Gastroesophageal sphincter (tissue), 4 donors: ENCODE measurements around the gene EHMT2. TPM values are rescaled to one million over a fixed set of nuclear protein-coding genes. Genes with fewer than 3 reads are reported as not detected.

Experiments used
- ATAC-seq: fragments of 150-250 bp; one replicate; pipeline ENCODE4 v1.9.1; 2016; ENCODE audit warnings: mild to moderate bottlenecking, moderate library complexity
- H3K27ac ChIP-seq, 4 donors: fragments of 200-600 bp; sonication (generic) in 3 of 4; 1 replicate in 3 of 4; 2 replicates in 1 of 4; pipeline ENCODE4 v1.5.1; 2016 to 2019
- H3K27me3 ChIP-seq: fragments of 200-600 bp; sonication (generic); one replicate; pipeline ENCODE4 v1.5.1; 2019
- H3K36me3 ChIP-seq, 2 donors: fragments of 200-600 bp; sonication (generic); one replicate each; pipeline ENCODE4 v1.5.1; 2019; ENCODE audit warnings: control low read depth in 1 of 2
- H3K4me1 ChIP-seq, 3 donors: fragments of 200-600 bp; sonication (generic); 1 replicate in 2 of 3; 2 replicates in 1 of 3; pipeline ENCODE4 v1.5.1; 2016 to 2019; ENCODE audit warnings: control low read depth in 2 of 3
- H3K4me3 ChIP-seq, 2 donors: fragments of 200-600 bp; sonication (generic); one replicate each; pipeline ENCODE4 v1.5.1; 2019; ENCODE audit warnings: mild to moderate bottlenecking in 1 of 2, moderate library complexity in 1 of 2
- H3K9me3 ChIP-seq, 3 donors: fragments of 200-600 bp; sonication (generic); one replicate each; pipeline ENCODE4 v1.5.1; 2017 to 2019; ENCODE audit warnings: control low read depth in 2 of 3
- CTCF ChIP-seq, 4 experiments: fragments of 200-600 bp in 2 of 4; fragments of 450-650 bp in 2 of 4; sonication (generic) in 1 of 4; IDR thresholded peaks; one replicate each; pipeline ENCODE4 v1.5.1; 2017 to 2019; ENCODE audit warnings: antibody characterized with exemption in 4 of 4, mild to moderate bottlenecking in 2 of 4, moderate library complexity in 2 of 4
- EP300 ChIP-seq: sonication (generic); formaldehyde crosslinking; IDR thresholded peaks from one replicate; pipeline ENCODE4 v1.6.1; 2017; ENCODE audit warnings: antibody characterized with exemption, mild to moderate bottlenecking
- POLR2A ChIP-seq, 2 donors: fragments of 450-650 bp; IDR thresholded peaks; one replicate each; pipeline ENCODE4 v1.6.1; 2017; ENCODE audit warnings: antibody characterized with exemption in 2 of 2, mild to moderate bottlenecking in 2 of 2, moderate library complexity in 1 of 2
- POLR2AphosphoS5 ChIP-seq: sonication (generic); formaldehyde crosslinking; IDR thresholded peaks from one replicate; pipeline ENCODE4 v1.6.1; 2017; ENCODE audit warnings: antibody characterized with exemption
- WGBS, 2 donors: methylation state at CpG; one replicate each; pipeline ENCODE4 v1.1.5; 2018; ENCODE audit warnings: low coverage in 1 of 2; 5-methylcytosine and 5-hydroxymethylcytosine counted together
- total RNA-seq, 4 donors: library from RNA; depleted of rRNA; stranded (reverse); fragments of >200 nt; gene quantifications; one replicate each; pipeline ENCODE4 v1.1.0, GENCODE V29; 2016

The EHMT2 gene
- total RNA-seq, 4 donors from 2014 or later = 29.5 to 43.4 (median 35.5) TPM

GRCh38 chr6:31899882-31900722, 2.6 kb upstream of the EHMT2 start:
- 80% methylated on average over 4 of the region's 49 CpGs; no CpG with 5 or more reads in 1 of the 2 donors for WGBS, 2 donors
- H3K4me1 ChIP-seq = peaks cover 3 to 70% (median 14%) of the 10 kb centered on the region in 3 donors
- H3K27me3 ChIP-seq = no peaks in the 10 kb centered on the region
- peaks cover 0 to 15% of the 10 kb centered on the region in 2 donors for H3K36me3 ChIP-seq
- no peaks in the 10 kb centered on the region for H3K9me3 ChIP-seq
- peak overlapping the region in 3 of 4 donors; percentile 87 to 92 (median 89) for H3K27ac ChIP-seq
- ATAC-seq = no peak
- TF ChIP-seq EP300 (no peak), CTCF (IDR thresholded peaks at IDR 0.05) (no peak), POLR2AphosphoS5 (no peak), POLR2A (IDR thresholded peaks at IDR 0.05) (no peak)
- H3K4me3 ChIP-seq = no peak overlapping the region

GRCh38 chr6:31899215-31899614, 1.7 kb upstream of the EHMT2 start:
- Histone ChIP-seq H3K4me3 (no peak overlapping the region), H3K4me1 (peaks cover 3 to 70% (median 14%) of the 10 kb centered on the region in 3 donors), H3K36me3 (peaks cover 0 to 24% of the 10 kb centered on the region in 2 donors), H3K27me3 (no peaks in the 10 kb centered on the region), H3K9me3 (no peaks in the 10 kb centered on the region), H3K27ac (no peak overlapping the region)
- 59% methylated on average over 5 of the region's 5 CpGs; no CpG with 5 or more reads in 1 of the 2 donors for WGBS, 2 donors
- TF ChIP-seq POLR2AphosphoS5 = no peak
- no peak for TF ChIP-seq POLR2A (IDR thresholded peaks at IDR 0.05)
- no peak for TF ChIP-seq EP300
- no peak for TF ChIP-seq CTCF (IDR thresholded peaks at IDR 0.05)
- ATAC-seq = no peak

GRCh38 chr6:31898383-31899011, 999 bp upstream of the EHMT2 start:
- H3K27me3 ChIP-seq = no peaks in the 10 kb centered on the region
- H3K27ac ChIP-seq = peak overlapping the region; percentile 80 to 91 (median 88)
- 0 to 11% methylated on average over 6 to 7 of the region's 8 CpGs for WGBS, 2 donors
- peak overlapping the region; percentile 82 to 97 for H3K4me3 ChIP-seq
- peaks cover 3 to 63% (median 14%) of the 10 kb centered on the region in 3 donors for H3K4me1 ChIP-seq
- H3K9me3 ChIP-seq = no peaks in the 10 kb centered on the region
- H3K36me3 ChIP-seq = peaks cover 0 to 31% of the 10 kb centered on the region in 2 donors
- TF ChIP-seq POLR2A (IDR thresholded peaks at IDR 0.05) = no peak
- no peak for TF ChIP-seq EP300
- TF ChIP-seq CTCF (IDR thresholded peaks at IDR 0.05) = peak in 1 of 4 experiments; percentile 12
- no peak for TF ChIP-seq POLR2AphosphoS5
- ATAC-seq = no peak

GRCh38 chr6:31896856-31897611, 464 bp downstream of the EHMT2 start:
- Histone ChIP-seq H3K36me3 (peaks cover 0 to 46% of the 10 kb centered on the region in 2 donors), H3K9me3 (no peaks in the 10 kb centered on the region), H3K27ac (peak overlapping the region; percentile 32 to 91 (median 88)), H3K4me1 (peaks cover 3 to 50% (median 11%) of the 10 kb centered on the region in 3 donors), H3K4me3 (peak overlapping the region; percentile 82 to 97), H3K27me3 (no peaks in the 10 kb centered on the region)
- no peak for ATAC-seq
- TF ChIP-seq POLR2AphosphoS5 (no peak), POLR2A (IDR thresholded peaks at IDR 0.05) (no peak), EP300 (no peak), CTCF (IDR thresholded peaks at IDR 0.05) (peak in 1 of 4 experiments; percentile 18)
- 0% methylated on average over 4 of the region's 62 CpGs; no CpG with 5 or more reads in 1 of the 2 donors for WGBS, 2 donors
